Osteoblast (primary cell): Measurements from ENCODE around the gene GLB1L3. TPM values are rescaled to one million over a fixed set of nuclear protein-coding genes. Genes with fewer than 3 reads are reported as not detected.

ENCODE experiments used
- DNase-seq: peaks from one replicate; pipeline ENCODE4 v3.0.0; 2011; ENCODE audit warnings: low spot score, mixed read lengths; ENCODE audit not compliant: insufficient read length; ENCODE audit errors: missing footprints
- H2AFZ ChIP-seq: 2 replicates; pipeline ENCODE4 v1.6.0; 2011; ENCODE audit warnings: mild to moderate bottlenecking, low read length
- H3K27ac ChIP-seq: 2 replicates; pipeline ENCODE4 v1.5.1; 2011; ENCODE audit warnings: mild to moderate bottlenecking, low read depth, low read length, moderate library complexity
- H3K27me3 ChIP-seq: 2 replicates; pipeline ENCODE4 v1.6.0; 2012; ENCODE audit warnings: mild to moderate bottlenecking, control low read depth, inconsistent platforms, low read length, moderate library complexity; ENCODE audit not compliant: insufficient read depth
- H3K36me3 ChIP-seq: 2 replicates; pipeline ENCODE4 v1.5.1; 2011; ENCODE audit warnings: mild to moderate bottlenecking, low read length, control low read depth, moderate library complexity; ENCODE audit not compliant: insufficient read depth
- H3K4me1 ChIP-seq: 2 replicates; pipeline ENCODE4 v1.5.1; 2011; ENCODE audit warnings: mild to moderate bottlenecking, low read length, control low read depth, moderate library complexity; ENCODE audit not compliant: insufficient read depth
- H3K4me2 ChIP-seq: 2 replicates; pipeline ENCODE4 v1.6.0; 2011; ENCODE audit warnings: mild to moderate bottlenecking, low read length; ENCODE audit not compliant: insufficient read depth
- H3K4me3 ChIP-seq: fragments of 200-600 bp; sonication (generic); 3 replicates; pipeline ENCODE4 v1.5.1; 2012; ENCODE audit warnings: mild to moderate bottlenecking, low read length, inconsistent platforms; ENCODE audit not compliant: insufficient read depth
- H3K79me2 ChIP-seq: 2 replicates; pipeline ENCODE4 v1.6.0; 2012; ENCODE audit warnings: mild to moderate bottlenecking, low read length, control low read depth, inconsistent platforms; ENCODE audit not compliant: insufficient read depth
- H3K9me3 ChIP-seq: 2 replicates; pipeline ENCODE4 v1.5.1; 2011; ENCODE audit warnings: low read depth, low read length, control low read depth
- H4K20me1 ChIP-seq: 2 replicates; pipeline ENCODE4 v1.6.0; 2012; ENCODE audit warnings: mild to moderate bottlenecking, low read length, control low read depth; ENCODE audit not compliant: insufficient read depth
- CTCF ChIP-seq: IDR thresholded peaks from 2 replicates; pipeline ENCODE4 v1.5.1; 2011; ENCODE audit warnings: mild to moderate bottlenecking, low read depth, low read length, moderate library complexity; ENCODE audit errors: extremely low read depth
- total RNA-seq: library from RNA; depleted of rRNA; stranded (reverse); fragments of >200 nt; gene quantifications from 2 replicates; pipeline ENCODE4 v1.2.3, GENCODE V29; 2012

GLB1L3 gene
- total RNA-seq, 1 donor = not detected

- no peak for TF ChIP-seq CTCF
- peaks cover 63% of the 10 kb centered on the region for H3K27me3 ChIP-seq
Measured at GRCh38 chr11:134273317-134273712, 2.9 kb upstream of the GLB1L3 start.

GRCh38 chr11:134275188-134275533 is 1.0 kb upstream of the GLB1L3 start:
- H3K4me2 ChIP-seq = no peak overlapping the region
- H3K4me3 ChIP-seq = no peak overlapping the region
- TF ChIP-seq CTCF = no peak
- DNase-seq = no peak
- H3K4me1 ChIP-seq = no peaks in the 10 kb centered on the region
- peaks cover 2% of the 10 kb centered on the region for H3K9me3 ChIP-seq
- no peak overlapping the region for H3K27ac ChIP-seq
- H2AFZ ChIP-seq = no peak overlapping the region
- peaks cover 69% of the 10 kb centered on the region for H3K27me3 ChIP-seq
- H3K36me3 ChIP-seq = no peaks in the 10 kb centered on the region
- H3K79me2 ChIP-seq = no peaks in the 10 kb centered on the region
- H4K20me1 ChIP-seq = no peaks in the 10 kb centered on the region

More at GRCh38 chr11:134273317-134273712, 2.9 kb upstream of the GLB1L3 start:
- no peaks in the 10 kb centered on the region for H3K9me3 ChIP-seq
- H3K36me3 ChIP-seq = no peaks in the 10 kb centered on the region
- no peaks in the 10 kb centered on the region for H3K79me2 ChIP-seq
- no peak overlapping the region for H3K4me2 ChIP-seq
- H3K27ac ChIP-seq = no peak overlapping the region
- H3K4me1 ChIP-seq = no peaks in the 10 kb centered on the region
- DNase-seq = no peak
- no peak overlapping the region for H3K4me3 ChIP-seq
- H4K20me1 ChIP-seq = no peaks in the 10 kb centered on the region
- H2AFZ ChIP-seq = no peak overlapping the region

GRCh38 chr11:134276396-134277182 is 410 bp downstream of the GLB1L3 start:
- no peaks in the 10 kb centered on the region for H3K79me2 ChIP-seq
- no peak overlapping the region for H3K4me2 ChIP-seq
- no peak for DNase-seq
- no peaks in the 10 kb centered on the region for H4K20me1 ChIP-seq
- peaks cover 2% of the 10 kb centered on the region for H3K9me3 ChIP-seq
- H3K27ac ChIP-seq = no peak overlapping the region
- no peaks in the 10 kb centered on the region for H3K4me1 ChIP-seq
- no peak for TF ChIP-seq CTCF
- H3K27me3 ChIP-seq = peaks cover 69% of the 10 kb centered on the region
- no peak overlapping the region for H3K4me3 ChIP-seq
- H3K36me3 ChIP-seq = no peaks in the 10 kb centered on the region
- no peak overlapping the region for H2AFZ ChIP-seq

- no peaks in the 10 kb centered on the region for H3K4me1 ChIP-seq
- no peaks in the 10 kb centered on the region for H3K79me2 ChIP-seq
- no peak overlapping the region for H3K4me2 ChIP-seq
- H3K9me3 ChIP-seq = peaks cover 2% of the 10 kb centered on the region
- no peak overlapping the region for H2AFZ ChIP-seq
- no peaks in the 10 kb centered on the region for H3K36me3 ChIP-seq
- no peak for DNase-seq
- no peak overlapping the region for H3K27ac ChIP-seq
- TF ChIP-seq CTCF = no peak
- no peak overlapping the region for H3K4me3 ChIP-seq
- no peaks in the 10 kb centered on the region for H4K20me1 ChIP-seq
- H3K27me3 ChIP-seq = peaks cover 66% of the 10 kb centered on the region
Measured at GRCh38 chr11:134277183-134278001, 1.2 kb downstream of the GLB1L3 start.
